Endodermal cell (in vitro differentiated cells): ENCODE data around the gene TBCC. TPM values are rescaled to one million over a fixed set of nuclear protein-coding genes. Genes with fewer than 3 reads are reported as not detected.
A peak's percentile ranks its signal among the peaks of the same experiment; 100 is the strongest.

ENCODE experiments used
- DNase-seq: peaks from one replicate; pipeline ENCODE4 v3.0.0-alpha.2; 2017
- H3K27ac ChIP-seq: 2 replicates; pipeline ENCODE4 v1.5.1; 2013; ENCODE audit warnings: mild to moderate bottlenecking, low read depth, low read length, moderate library complexity
- H3K27me3 ChIP-seq: 2 replicates; pipeline ENCODE4 v1.6.1; 2013; ENCODE audit warnings: mild to moderate bottlenecking, low read length, moderate library complexity; ENCODE audit not compliant: insufficient read depth, control insufficient read depth, poor library complexity, severe bottlenecking
- H3K36me3 ChIP-seq: 2 replicates; pipeline ENCODE4 v1.7.0; 2013; ENCODE audit warnings: mild to moderate bottlenecking, low read length, moderate library complexity; ENCODE audit not compliant: control insufficient read depth, insufficient read depth
- H3K4me1 ChIP-seq: one replicate; pipeline ENCODE4 v1.7.0; 2013; ENCODE audit warnings: low read length; ENCODE audit not compliant: control insufficient read depth, insufficient read depth
- H3K4me3 ChIP-seq: 2 replicates; pipeline ENCODE4 v1.5.1; 2013; ENCODE audit warnings: mild to moderate bottlenecking, low read length, moderate library complexity
- H3K9ac ChIP-seq: 2 replicates; pipeline ENCODE4 v1.6.1; 2013; ENCODE audit warnings: mild to moderate bottlenecking, low read length, moderate library complexity; ENCODE audit not compliant: poor library complexity, severe bottlenecking; ENCODE audit errors: extremely low read depth
- H3K9me3 ChIP-seq: 2 replicates; pipeline ENCODE4 v1.6.1; 2013; ENCODE audit warnings: mild to moderate bottlenecking, low read length, moderate library complexity; ENCODE audit not compliant: control insufficient read depth
- H3K27ac Mint-ChIP-seq: 2 replicates; pipeline ENCODE4 v1.8.0; 2020; ENCODE audit warnings: mixed read lengths
- H3K27me3 Mint-ChIP-seq: 2 replicates; pipeline ENCODE4 v1.8.0; 2021; ENCODE audit warnings: mild to moderate bottlenecking, mixed read lengths; ENCODE audit not compliant: insufficient read depth
- H3K36me3 Mint-ChIP-seq: 2 replicates; pipeline ENCODE4 v1.8.0; 2020; ENCODE audit warnings: low read depth, mixed read lengths
- H3K4me1 Mint-ChIP-seq: 2 replicates; pipeline ENCODE4 v1.8.0; 2020; ENCODE audit warnings: mixed read lengths
- H3K4me3 Mint-ChIP-seq: 2 replicates; pipeline ENCODE4 v1.8.0; 2020; ENCODE audit warnings: mild to moderate bottlenecking, moderate library complexity, mixed read lengths
- H3K9me3 Mint-ChIP-seq: 2 replicates; pipeline ENCODE4 v1.8.0; 2020; ENCODE audit warnings: mild to moderate bottlenecking, mixed read lengths
- CTCF ChIP-seq: fragments of 200-600 bp; sonication (generic); conservative IDR thresholded peaks from 2 replicates; pipeline ENCODE4 v1.5.0; 2021; ENCODE audit warnings: antibody characterized with exemption, mild to moderate bottlenecking
- WGBS, 2 experiments: methylation state at CpG; one replicate each; pipeline versions ENCODE4 v1.1.5 to v1.1.7; 2013; ENCODE audit warnings: missing lambda C conversion rate in 2 of 2, mixed read lengths in 1 of 2; ENCODE audit not compliant: insufficient coverage in 1 of 2, insufficient read length in 1 of 2; 5-methylcytosine and 5-hydroxymethylcytosine counted together
- total RNA-seq, 2 donors: library from RNA; stranded (reverse); fragmentation: NEBNext Ultra II Directional in 1 of 2; extraction: Animal tissue kit (Norgen Biotek cat#: 25700) in 1 of 2; gene quantifications; 2 replicates in 1 of 2; 3 replicates in 1 of 2; pipeline ENCODE4 v1.2.1, GENCODE V29; 2021

Gene TBCC
- total RNA-seq, 2 donors from 2014 or later, result 16.7 to 21.9 TPM

- H3K27ac ChIP-seq, result no peak overlapping the region
- peaks cover 4% of the 10 kb centered on the region for H3K4me1 ChIP-seq
- peaks cover 12% of the 10 kb centered on the region for H3K36me3 Mint-ChIP-seq
- H3K9me3 ChIP-seq, result no peaks in the 10 kb centered on the region
- no peak overlapping the region for H3K4me3 ChIP-seq
- peaks cover 5% of the 10 kb centered on the region for H3K36me3 ChIP-seq
- no peaks in the 10 kb centered on the region for H3K27me3 ChIP-seq
- peaks cover 7% of the 10 kb centered on the region for H3K4me1 Mint-ChIP-seq
- no peak overlapping the region for H3K4me3 Mint-ChIP-seq
- no peaks in the 10 kb centered on the region for H3K9me3 Mint-ChIP-seq
- WGBS, 2 experiments, result 83 to 93% methylated on average over 2 to 3 of the region's 3 CpGs
- H3K27me3 Mint-ChIP-seq, result no peaks in the 10 kb centered on the region
- no peak overlapping the region for H3K9ac ChIP-seq
- peak overlapping the region; percentile 26 for H3K27ac Mint-ChIP-seq
- DNase-seq, result no peak
- no peak for TF ChIP-seq CTCF
Measured at GRCh38 chr6:42762950-42763349, 17.0 kb upstream of the TBCC start.

GRCh38 chr6:42762426-42762859 is 16.5 kb upstream of the TBCC start:
- no peak for TF ChIP-seq CTCF
- peaks cover 12% of the 10 kb centered on the region for H3K36me3 Mint-ChIP-seq
- no peak overlapping the region for H3K4me3 ChIP-seq
- peaks cover 5% of the 10 kb centered on the region for H3K36me3 ChIP-seq
- H3K27ac Mint-ChIP-seq, result no peak overlapping the region
- no peak overlapping the region for H3K9ac ChIP-seq
- no peaks in the 10 kb centered on the region for H3K27me3 ChIP-seq
- peaks cover 8% of the 10 kb centered on the region for H3K4me1 Mint-ChIP-seq
- no peak overlapping the region for H3K4me3 Mint-ChIP-seq
- H3K9me3 Mint-ChIP-seq, result no peaks in the 10 kb centered on the region
- H3K27me3 Mint-ChIP-seq, result no peaks in the 10 kb centered on the region
- no peaks in the 10 kb centered on the region for H3K9me3 ChIP-seq
- no peak overlapping the region for H3K27ac ChIP-seq
- H3K4me1 ChIP-seq, result peaks cover 4% of the 10 kb centered on the region
- WGBS, 2 experiments, result 79 to 97% methylated on average over 2 to 3 of the region's 3 CpGs
- no peak for DNase-seq

GRCh38 chr6:42761287-42762067 is 15.6 kb upstream of the TBCC start:
- Histone ChIP-seq H3K9ac (no peak overlapping the region), H3K27me3 (no peaks in the 10 kb centered on the region), H3K4me3 (no peak overlapping the region), H3K9me3 (no peaks in the 10 kb centered on the region), H3K4me1 (peaks cover 4% of the 10 kb centered on the region), H3K27ac (no peak overlapping the region), H3K36me3 (peaks cover 5% of the 10 kb centered on the region)
- DNase-seq, result no peak
- H3K4me3 Mint-ChIP-seq, result no peak overlapping the region
- no peaks in the 10 kb centered on the region for H3K9me3 Mint-ChIP-seq
- peaks cover 12% of the 10 kb centered on the region for H3K36me3 Mint-ChIP-seq
- H3K27me3 Mint-ChIP-seq, result no peaks in the 10 kb centered on the region
- no peak for TF ChIP-seq CTCF
- no peak overlapping the region for H3K27ac Mint-ChIP-seq
- peaks cover 10% of the 10 kb centered on the region for H3K4me1 Mint-ChIP-seq
- WGBS, 2 experiments, result 89 to 94% methylated on average over 8 of the region's 8 CpGs
